C4-2B (cell line): ENCODE results near the gene PDGFRB.

Experiments used
- H3K27ac ChIP-seq: fragments of 450-650 bp; 2 replicates; pipeline ENCODE4 v1.5.1; 2017
- CTCF ChIP-seq: fragments of 450-650 bp; conservative IDR thresholded peaks from 2 replicates; pipeline ENCODE4 v1.5.1; 2017; ENCODE audit warnings: mild to moderate bottlenecking
- ZFX ChIP-seq: fragments of 450-650 bp; IDR thresholded peaks from 2 replicates; pipeline ENCODE4 v1.6.1; 2017

The PDGFRB gene

GRCh38 chr5:150175076-150175475 lies 19.4 kb upstream of the PDGFRB start:
- no peak overlapping the region for H3K27ac ChIP-seq
- no peak for TF ChIP-seq ZFX
- TF ChIP-seq CTCF, result no peak

- TF ChIP-seq CTCF (no peak), ZFX (no peak)
- no peak overlapping the region for H3K27ac ChIP-seq
Measured at GRCh38 chr5:150174285-150174684, 18.6 kb upstream of the PDGFRB start.

GRCh38 chr5:150173161-150173560 lies 17.5 kb upstream of the PDGFRB start:
- no peak overlapping the region for H3K27ac ChIP-seq
- TF ChIP-seq ZFX (no peak), CTCF (no peak)

GRCh38 chr5:150172556-150172955 lies 16.9 kb upstream of the PDGFRB start:
- H3K27ac ChIP-seq, result no peak overlapping the region
- TF ChIP-seq ZFX, result no peak
- TF ChIP-seq CTCF, result no peak

- H3K27ac ChIP-seq, result no peak overlapping the region
- no peak for TF ChIP-seq CTCF
- TF ChIP-seq ZFX, result no peak
Measured at GRCh38 chr5:150172145-150172544, 16.5 kb upstream of the PDGFRB start.

- H3K27ac ChIP-seq, result no peak overlapping the region
- TF ChIP-seq ZFX (no peak), CTCF (no peak)
Measured at GRCh38 chr5:150168864-150169263, 13.2 kb upstream of the PDGFRB start.

- no peak; the same call in 1 of the 2 replicates for TF ChIP-seq CTCF
- no peak for TF ChIP-seq ZFX
Measured at GRCh38 chr5:150167908-150168307, 12.3 kb upstream of the PDGFRB start.

More at GRCh38 chr5:150167908-150168307, 12.3 kb upstream of the PDGFRB start:
- H3K27ac ChIP-seq, result no peak overlapping the region
